Measurements from ENCODE around the gene EMILIN2.
A peak's percentile ranks its signal among the peaks of the same experiment; 100 is the strongest.

The EMILIN2 gene

DNA sequence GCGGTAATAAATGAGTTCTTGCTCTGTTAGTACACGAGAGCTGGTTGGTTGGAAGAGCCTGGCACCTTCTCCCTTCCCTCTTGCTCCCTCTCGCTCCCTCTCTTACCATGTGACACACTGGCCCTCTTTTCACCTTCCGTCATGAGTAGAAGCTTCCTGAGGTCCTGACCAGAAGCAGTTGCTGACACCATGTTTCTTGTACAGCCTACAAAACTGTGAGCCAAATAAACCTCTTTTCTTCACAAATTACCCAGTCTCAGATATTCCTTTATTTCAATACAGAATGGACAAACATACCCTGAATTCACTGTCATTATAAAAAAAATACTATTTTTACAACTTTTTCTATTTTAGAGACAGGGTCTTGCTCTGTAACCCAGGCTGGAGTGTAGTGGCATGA, 40.7 kb downstream of the EMILIN2 start:
- H3K9ac ChIP-seq (ENCODE audit: low read length) = no peak overlapping the region
- no peaks in the 10 kb centered on the region for H3K4me1 ChIP-seq (ENCODE audit: control insufficient read depth, low read depth, low read length)
- H2BK5ac ChIP-seq (ENCODE audit: low read length) = no peak overlapping the region
- no peak overlapping the region for H3K4me2 ChIP-seq (ENCODE audit: low read length)
- H3K18ac ChIP-seq (ENCODE audit: low read length) = no peak overlapping the region
- H2AK5ac ChIP-seq (ENCODE audit: low read length) = no peak overlapping the region
- H4K5ac ChIP-seq (ENCODE audit: low read length) = no peak overlapping the region
- DNase-seq = no peak
- no peak overlapping the region for H3K4ac ChIP-seq (ENCODE audit: low read depth, low read length)
- no peak overlapping the region for H3K56ac ChIP-seq (ENCODE audit: low read length)
- no peak overlapping the region for H4K8ac ChIP-seq (ENCODE audit: low read depth, low read length)
- no peak overlapping the region for H3K4me3 ChIP-seq (ENCODE audit: low read length)
- no CpG with 5 or more reads among the region's 4 CpGs for WGBS (ENCODE audit: extremely low coverage, insufficient coverage, low lambda C conversion rate)
- H3K36me3 ChIP-seq (ENCODE audit: control insufficient read depth, insufficient read depth, low read length) = no peaks in the 10 kb centered on the region
- H2BK120ac ChIP-seq (ENCODE audit: low read depth, low read length) = no peak overlapping the region
- H3K79me2 ChIP-seq (ENCODE audit: control insufficient read depth, insufficient read depth, low read length) = no peaks in the 10 kb centered on the region
- no peak overlapping the region for H2BK15ac ChIP-seq (replicated peaks; ENCODE audit: low read depth)
- H3K23ac ChIP-seq (ENCODE audit: low read length) = no peak overlapping the region
- no peaks in the 10 kb centered on the region for H3K27me3 ChIP-seq (ENCODE audit: insufficient read depth, low read length, poor library complexity)
- H3K79me1 ChIP-seq (ENCODE audit: low read length) = no peaks in the 10 kb centered on the region
- no peak overlapping the region for H3K27ac ChIP-seq (ENCODE audit: low read depth, low read length)

DNA sequence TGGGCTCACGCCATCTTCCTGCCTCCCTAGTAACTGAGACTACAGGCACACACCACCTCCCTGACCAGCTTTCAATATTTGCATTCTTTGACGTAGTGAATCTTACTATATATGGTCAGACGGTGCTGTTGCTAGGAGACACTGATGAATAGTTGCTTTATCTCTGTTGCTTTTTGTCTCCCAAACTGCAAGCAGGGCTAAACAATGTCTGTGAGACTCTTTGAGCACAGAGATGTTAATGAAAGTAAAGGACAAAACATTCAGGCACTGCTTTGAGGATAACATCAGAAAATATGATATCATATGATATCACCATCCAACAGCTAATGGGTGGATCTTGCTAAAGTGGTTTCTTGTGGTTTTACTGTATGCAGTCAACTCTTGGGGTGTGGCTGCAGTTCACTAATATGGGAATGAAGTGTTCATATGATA, 43.0 kb downstream of the EMILIN2 start:
- Histone ChIP-seq H2BK15ac (replicated peaks; ENCODE audit: low read depth) (no peak overlapping the region), H3K4me1 (ENCODE audit: control insufficient read depth, low read depth, low read length) (no peaks in the 10 kb centered on the region), H3K18ac (ENCODE audit: low read length) (no peak overlapping the region), H3K4me2 (ENCODE audit: low read length) (no peak overlapping the region), H2BK5ac (ENCODE audit: low read length) (no peak overlapping the region), H3K9ac (ENCODE audit: low read length) (no peak overlapping the region), H2BK120ac (ENCODE audit: low read depth, low read length) (no peak overlapping the region), H3K36me3 (ENCODE audit: control insufficient read depth, insufficient read depth, low read length) (no peaks in the 10 kb centered on the region), H3K27me3 (ENCODE audit: insufficient read depth, low read length, poor library complexity) (no peaks in the 10 kb centered on the region), H3K79me1 (ENCODE audit: low read length) (no peaks in the 10 kb centered on the region), H3K27ac (ENCODE audit: low read depth, low read length) (no peak overlapping the region), H3K4me3 (ENCODE audit: low read length) (no peak overlapping the region), H3K23ac (ENCODE audit: low read length) (no peak overlapping the region), H4K5ac (ENCODE audit: low read length) (no peak overlapping the region), H4K8ac (ENCODE audit: low read depth, low read length) (no peak overlapping the region), H2AK5ac (ENCODE audit: low read length) (no peak overlapping the region), H3K56ac (ENCODE audit: low read length) (no peak overlapping the region), H3K4ac (ENCODE audit: low read depth, low read length) (no peak overlapping the region), H3K79me2 (ENCODE audit: control insufficient read depth, insufficient read depth, low read length) (no peaks in the 10 kb centered on the region)
- WGBS (ENCODE audit: extremely low coverage, insufficient coverage, low lambda C conversion rate) = no CpG with 5 or more reads among the region's 3 CpGs
- peak; percentile 51 for DNase-seq

DNA sequence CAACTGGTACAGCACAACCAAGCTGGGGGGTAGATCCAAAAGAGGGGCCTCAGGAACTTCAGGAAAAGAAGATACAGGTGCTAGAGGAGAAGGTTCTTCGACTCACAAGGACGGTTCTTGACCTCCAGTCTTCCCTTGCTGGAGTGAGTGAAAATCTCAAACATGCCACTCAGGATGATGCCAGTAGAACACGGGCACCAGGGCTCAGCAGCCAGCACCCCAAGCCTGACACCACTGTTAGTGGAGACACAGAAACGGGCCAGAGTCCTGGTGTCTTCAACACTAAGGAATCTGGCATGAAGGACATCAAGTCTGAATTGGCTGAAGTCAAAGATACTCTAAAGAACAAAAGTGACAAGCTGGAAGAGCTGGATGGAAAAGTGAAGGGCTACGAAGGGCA, 43.8 kb downstream of the EMILIN2 start:
- Histone ChIP-seq H2BK120ac (ENCODE audit: low read depth, low read length) (no peak overlapping the region), H4K5ac (ENCODE audit: low read length) (no peak overlapping the region), H3K9ac (ENCODE audit: low read length) (no peak overlapping the region), H3K27ac (ENCODE audit: low read depth, low read length) (no peak overlapping the region), H2AK5ac (ENCODE audit: low read length) (no peak overlapping the region), H3K4me1 (ENCODE audit: control insufficient read depth, low read depth, low read length) (no peaks in the 10 kb centered on the region), H3K23ac (ENCODE audit: low read length) (no peak overlapping the region), H3K4ac (ENCODE audit: low read depth, low read length) (no peak overlapping the region), H3K79me1 (ENCODE audit: low read length) (no peaks in the 10 kb centered on the region), H3K27me3 (ENCODE audit: insufficient read depth, low read length, poor library complexity) (no peaks in the 10 kb centered on the region), H3K4me3 (ENCODE audit: low read length) (no peak overlapping the region), H2BK15ac (replicated peaks; ENCODE audit: low read depth) (no peak overlapping the region), H3K36me3 (ENCODE audit: control insufficient read depth, insufficient read depth, low read length) (no peaks in the 10 kb centered on the region), H3K18ac (ENCODE audit: low read length) (no peak overlapping the region), H3K4me2 (ENCODE audit: low read length) (no peak overlapping the region), H4K8ac (ENCODE audit: low read depth, low read length) (no peak overlapping the region), H3K79me2 (ENCODE audit: control insufficient read depth, insufficient read depth, low read length) (no peaks in the 10 kb centered on the region), H3K56ac (ENCODE audit: low read length) (no peak overlapping the region), H2BK5ac (ENCODE audit: low read length) (no peak overlapping the region)
- WGBS (ENCODE audit: extremely low coverage, insufficient coverage, low lambda C conversion rate) = no CpG with 5 or more reads among the region's 5 CpGs
- no peak for DNase-seq

- Histone ChIP-seq H3K4me3 (ENCODE audit: low read length) (no peak overlapping the region), H3K79me1 (ENCODE audit: low read length) (no peaks in the 10 kb centered on the region), H3K4me2 (ENCODE audit: low read length) (no peak overlapping the region), H3K56ac (ENCODE audit: low read length) (no peak overlapping the region), H4K5ac (ENCODE audit: low read length) (no peak overlapping the region), H3K23ac (ENCODE audit: low read length) (no peak overlapping the region), H3K36me3 (ENCODE audit: control insufficient read depth, insufficient read depth, low read length) (no peaks in the 10 kb centered on the region), H3K79me2 (ENCODE audit: control insufficient read depth, insufficient read depth, low read length) (no peaks in the 10 kb centered on the region), H3K18ac (ENCODE audit: low read length) (no peak overlapping the region), H3K9ac (ENCODE audit: low read length) (no peak overlapping the region), H3K4me1 (ENCODE audit: control insufficient read depth, low read depth, low read length) (no peaks in the 10 kb centered on the region), H3K27ac (ENCODE audit: low read depth, low read length) (no peak overlapping the region), H2BK15ac (replicated peaks; ENCODE audit: low read depth) (no peak overlapping the region), H4K8ac (ENCODE audit: low read depth, low read length) (no peak overlapping the region), H2AK5ac (ENCODE audit: low read length) (no peak overlapping the region), H3K27me3 (ENCODE audit: insufficient read depth, low read length, poor library complexity) (no peaks in the 10 kb centered on the region), H3K4ac (ENCODE audit: low read depth, low read length) (no peak overlapping the region), H2BK120ac (ENCODE audit: low read depth, low read length) (no peak overlapping the region), H2BK5ac (ENCODE audit: low read length) (no peak overlapping the region)
- WGBS (ENCODE audit: extremely low coverage, insufficient coverage, low lambda C conversion rate) = no CpG with 5 or more reads among the region's 20 CpGs
- no peak for DNase-seq
Measured at GRCh38 chr18:2891526-2892431, 45.0 kb downstream of the EMILIN2 start.

DNA sequence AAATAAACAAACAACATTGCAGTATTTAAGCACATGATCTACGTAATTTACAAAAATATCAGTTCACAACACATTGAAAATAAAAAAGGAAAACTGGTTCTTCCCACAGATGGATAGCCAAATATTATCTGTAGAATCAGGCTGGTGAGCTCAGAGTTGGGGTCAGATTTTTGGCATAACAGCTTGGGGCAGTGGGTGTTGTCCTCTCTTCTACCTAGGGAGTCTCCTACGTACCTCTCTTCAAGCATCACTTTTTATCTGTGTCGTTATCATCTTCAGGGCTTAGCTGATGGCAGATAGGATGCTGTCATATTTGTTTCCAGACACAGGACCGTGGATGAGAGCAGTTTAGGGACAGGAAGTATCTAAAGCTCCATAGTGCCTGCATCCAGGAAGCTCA, 46.2 kb downstream of the EMILIN2 start:
- Histone ChIP-seq H2BK15ac (replicated peaks; ENCODE audit: low read depth) (no peak overlapping the region), H3K23ac (ENCODE audit: low read length) (no peak overlapping the region), H2AK5ac (ENCODE audit: low read length) (no peak overlapping the region), H3K4me3 (ENCODE audit: low read length) (no peak overlapping the region), H3K9ac (ENCODE audit: low read length) (no peak overlapping the region), H3K36me3 (ENCODE audit: control insufficient read depth, insufficient read depth, low read length) (no peaks in the 10 kb centered on the region), H4K8ac (ENCODE audit: low read depth, low read length) (no peak overlapping the region), H3K79me1 (ENCODE audit: low read length) (no peaks in the 10 kb centered on the region), H3K79me2 (ENCODE audit: control insufficient read depth, insufficient read depth, low read length) (no peaks in the 10 kb centered on the region), H3K27me3 (ENCODE audit: insufficient read depth, low read length, poor library complexity) (no peaks in the 10 kb centered on the region), H3K4ac (ENCODE audit: low read depth, low read length) (no peak overlapping the region), H3K56ac (ENCODE audit: low read length) (no peak overlapping the region), H2BK5ac (ENCODE audit: low read length) (no peak overlapping the region), H3K4me2 (ENCODE audit: low read length) (no peak overlapping the region), H4K5ac (ENCODE audit: low read length) (no peak overlapping the region), H3K18ac (ENCODE audit: low read length) (no peak overlapping the region), H2BK120ac (ENCODE audit: low read depth, low read length) (no peak overlapping the region), H3K4me1 (ENCODE audit: control insufficient read depth, low read depth, low read length) (no peaks in the 10 kb centered on the region), H3K27ac (ENCODE audit: low read depth, low read length) (no peak overlapping the region)
- no CpG with 5 or more reads among the region's 4 CpGs for WGBS (ENCODE audit: extremely low coverage, insufficient coverage, low lambda C conversion rate)
- DNase-seq = no peak

- Histone ChIP-seq H2BK15ac (replicated peaks; ENCODE audit: low read depth) (no peak overlapping the region), H3K36me3 (ENCODE audit: control insufficient read depth, insufficient read depth, low read length) (no peaks in the 10 kb centered on the region), H2BK120ac (ENCODE audit: low read depth, low read length) (no peak overlapping the region), H3K23ac (ENCODE audit: low read length) (no peak overlapping the region), H2AK5ac (ENCODE audit: low read length) (no peak overlapping the region), H3K79me2 (ENCODE audit: control insufficient read depth, insufficient read depth, low read length) (no peaks in the 10 kb centered on the region), H3K4me3 (ENCODE audit: low read length) (no peak overlapping the region), H4K5ac (ENCODE audit: low read length) (no peak overlapping the region), H3K4me2 (ENCODE audit: low read length) (no peak overlapping the region), H3K4ac (ENCODE audit: low read depth, low read length) (no peak overlapping the region), H4K8ac (ENCODE audit: low read depth, low read length) (no peak overlapping the region), H3K18ac (ENCODE audit: low read length) (no peak overlapping the region), H3K27me3 (ENCODE audit: insufficient read depth, low read length, poor library complexity) (no peaks in the 10 kb centered on the region), H2BK5ac (ENCODE audit: low read length) (no peak overlapping the region), H3K9ac (ENCODE audit: low read length) (no peak overlapping the region), H3K79me1 (ENCODE audit: low read length) (no peaks in the 10 kb centered on the region), H3K4me1 (ENCODE audit: control insufficient read depth, low read depth, low read length) (no peaks in the 10 kb centered on the region), H3K56ac (ENCODE audit: low read length) (no peak overlapping the region), H3K27ac (ENCODE audit: low read depth, low read length) (no peak overlapping the region)
- WGBS (ENCODE audit: extremely low coverage, insufficient coverage, low lambda C conversion rate) = no CpG with 5 or more reads among the region's 5 CpGs
- no peak for DNase-seq
Measured at GRCh38 chr18:2893676-2894075, 46.9 kb downstream of the EMILIN2 start.

Data from mesendoderm (in vitro differentiated cells).